ENCODE results near the gene LSM6. TPM values are rescaled to one million over a fixed set of nuclear protein-coding genes. Genes with fewer than 3 reads are reported as not detected.

LSM6 gene
- polyA plus RNA-seq, 12 donors: 31.3 to 49.1 (median 39.4) TPM; not detected in 1

GRCh38 chr4:146179784-146180370 is 4.4 kb downstream of the LSM6 start:
- DNase-seq: no peak

- DNase-seq: no peak
Measured at GRCh38 chr4:146182443-146182842, 6.9 kb downstream of the LSM6 start.

GRCh38 chr4:146183209-146183608 is 7.7 kb downstream of the LSM6 start:
- no peak for DNase-seq

GRCh38 chr4:146186041-146186440 is 10.5 kb downstream of the LSM6 start:
- no peak for DNase-seq

- no peak for DNase-seq
Measured at GRCh38 chr4:146186596-146186995, 11.1 kb downstream of the LSM6 start.

DNA sequence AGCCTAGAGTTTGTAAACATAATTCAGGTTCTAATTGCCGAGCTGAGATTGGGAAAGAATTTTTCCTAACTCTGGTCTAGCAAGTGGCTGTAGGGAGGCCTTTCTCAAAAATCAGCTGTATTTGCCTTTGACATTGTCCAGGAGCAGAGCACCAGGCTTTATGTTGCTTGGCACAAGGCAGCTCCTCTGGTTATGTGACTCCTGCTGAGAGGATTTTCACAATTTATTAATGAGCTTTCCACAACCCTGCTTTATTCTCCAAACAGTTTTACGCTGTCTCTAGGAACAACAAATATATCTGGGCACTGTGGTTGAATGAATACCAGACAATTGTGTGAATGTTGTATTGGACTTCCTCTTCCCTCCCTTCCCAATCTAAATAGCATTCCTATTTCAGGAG is 14.9 kb downstream of the LSM6 start:
- DNase-seq: no peak

DNA sequence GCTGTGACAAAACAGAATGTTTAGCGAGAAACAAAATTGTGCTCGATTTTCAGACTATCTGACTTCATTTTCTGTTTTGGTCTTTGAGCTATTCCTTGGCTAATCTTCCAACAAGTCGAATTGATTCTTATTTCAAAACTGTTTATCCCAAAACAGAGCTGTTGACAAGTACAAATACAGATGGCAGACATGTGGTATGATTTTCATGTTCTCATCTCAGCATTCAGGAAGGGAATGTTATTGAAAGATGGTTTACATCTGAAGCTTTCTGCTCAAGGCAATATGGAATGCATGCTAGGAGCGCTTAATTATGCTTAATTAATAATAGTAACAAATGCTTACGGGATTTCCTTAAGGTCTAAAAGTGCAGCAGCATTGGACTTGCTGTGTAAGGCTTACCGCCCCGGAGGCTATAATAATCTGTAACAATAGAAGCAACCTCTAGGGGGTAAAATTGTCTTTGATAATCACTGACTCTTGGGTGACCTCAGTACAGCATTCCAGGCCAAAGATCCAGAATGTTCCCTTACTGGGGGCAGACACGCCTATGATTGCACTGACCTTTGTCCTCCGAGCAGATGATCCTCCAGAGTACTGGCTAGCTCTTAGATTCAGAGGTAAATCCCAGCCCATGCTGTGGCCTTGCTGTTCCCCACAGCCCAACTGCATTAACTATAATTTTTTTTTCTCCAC is 16.4 kb downstream of the LSM6 start:
- no peak for DNase-seq

DNA sequence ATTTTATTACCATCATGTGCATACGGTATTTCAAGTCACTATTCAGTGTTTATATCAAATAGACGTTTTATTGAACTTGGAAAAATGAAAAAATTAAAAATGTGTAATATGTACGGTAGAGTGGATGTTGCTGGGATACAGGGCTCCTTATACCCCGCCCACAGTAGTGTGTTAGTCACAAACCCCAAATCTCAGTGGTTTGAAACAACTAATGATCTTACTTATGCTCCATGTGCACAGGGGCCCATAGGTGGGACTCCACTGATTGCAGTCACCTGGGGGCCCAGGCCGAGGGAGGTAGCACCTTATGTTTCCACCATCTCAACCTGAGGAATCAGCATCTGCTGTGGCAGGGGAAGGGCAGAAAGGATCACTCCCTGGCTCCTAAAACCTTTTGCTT is 18.1 kb downstream of the LSM6 start:
- DNase-seq: no peak

- DNase-seq: no peak
Measured at GRCh38 chr4:146194212-146194611, 18.7 kb downstream of the LSM6 start.

- no peak for DNase-seq
Measured at GRCh38 chr4:146202665-146203064, 27.1 kb downstream of the LSM6 start.

GRCh38 chr4:146207410-146207809 is 31.9 kb downstream of the LSM6 start:
- no peak for DNase-seq

DNA sequence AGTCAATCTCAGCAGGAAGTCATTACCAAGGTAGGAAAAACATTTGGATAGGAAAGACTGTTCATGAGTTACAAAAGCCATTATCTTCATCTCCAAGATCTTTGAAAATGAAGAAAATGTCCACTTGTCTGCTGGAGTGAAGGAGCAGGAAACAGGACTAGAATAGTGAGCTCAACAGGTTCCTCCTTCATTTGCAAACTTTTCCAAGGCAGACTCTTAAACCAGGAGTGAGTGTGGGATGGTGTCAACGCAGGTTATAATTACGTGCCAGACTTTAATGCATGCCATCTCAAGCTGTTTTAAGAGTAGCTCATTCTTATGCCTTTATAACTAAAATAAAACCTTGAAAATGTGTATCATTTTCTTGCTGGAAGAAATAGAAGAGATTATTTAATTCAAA is 35.4 kb downstream of the LSM6 start:
- DNase-seq: no peak

DNA sequence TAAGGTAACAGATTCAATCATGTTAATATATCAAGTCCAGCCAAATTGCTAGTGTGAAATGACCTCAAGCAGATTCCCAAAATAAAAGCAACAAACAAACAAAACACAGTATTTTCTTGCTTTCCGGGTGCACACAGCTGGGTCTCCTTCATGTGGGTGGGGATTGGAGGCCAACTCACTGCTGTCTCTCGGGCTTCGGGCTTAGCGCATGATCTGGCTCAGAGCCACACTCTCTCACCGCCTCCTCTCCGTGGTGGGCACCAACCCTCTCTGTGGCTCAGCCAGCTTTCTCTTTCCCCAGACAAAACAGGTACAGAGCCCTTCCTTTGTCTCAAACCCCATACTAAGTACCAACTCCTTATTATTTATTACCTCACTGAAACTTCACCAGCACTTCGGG is 35.9 kb downstream of the LSM6 start:
- DNase-seq: no peak

DNA sequence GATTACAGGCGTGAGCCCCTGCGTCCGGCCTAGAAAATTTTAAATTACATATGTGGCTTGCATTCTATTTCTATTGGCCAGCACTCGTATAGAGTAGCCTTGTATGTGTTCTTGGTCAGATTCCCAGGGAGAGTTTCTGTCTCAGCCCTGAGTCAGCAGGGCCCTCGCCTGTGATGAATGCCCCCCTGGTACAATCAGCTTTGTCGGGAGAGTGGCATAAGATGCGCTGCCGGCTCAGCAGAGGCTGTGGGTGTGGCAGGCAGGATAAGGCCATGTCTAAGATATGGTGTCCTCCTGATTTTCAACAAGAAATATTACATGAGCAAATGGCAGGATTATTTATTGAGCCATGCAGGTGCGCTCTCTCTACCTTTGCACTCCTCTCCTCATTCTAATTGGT is 37.3 kb downstream of the LSM6 start:
- no peak for DNase-seq

GRCh38 chr4:146214238-146214637 is 38.7 kb downstream of the LSM6 start, which contains the start of gene REELD1:
TSS of gene REELD1 (plus strand) at chr4:146214538. CDS start at chr4:146216953, 2,415 bp downstream.
- no peak for DNase-seq

GRCh38 chr4:146222313-146222712 is 46.8 kb downstream of the LSM6 start:
- no peak for DNase-seq

DNA sequence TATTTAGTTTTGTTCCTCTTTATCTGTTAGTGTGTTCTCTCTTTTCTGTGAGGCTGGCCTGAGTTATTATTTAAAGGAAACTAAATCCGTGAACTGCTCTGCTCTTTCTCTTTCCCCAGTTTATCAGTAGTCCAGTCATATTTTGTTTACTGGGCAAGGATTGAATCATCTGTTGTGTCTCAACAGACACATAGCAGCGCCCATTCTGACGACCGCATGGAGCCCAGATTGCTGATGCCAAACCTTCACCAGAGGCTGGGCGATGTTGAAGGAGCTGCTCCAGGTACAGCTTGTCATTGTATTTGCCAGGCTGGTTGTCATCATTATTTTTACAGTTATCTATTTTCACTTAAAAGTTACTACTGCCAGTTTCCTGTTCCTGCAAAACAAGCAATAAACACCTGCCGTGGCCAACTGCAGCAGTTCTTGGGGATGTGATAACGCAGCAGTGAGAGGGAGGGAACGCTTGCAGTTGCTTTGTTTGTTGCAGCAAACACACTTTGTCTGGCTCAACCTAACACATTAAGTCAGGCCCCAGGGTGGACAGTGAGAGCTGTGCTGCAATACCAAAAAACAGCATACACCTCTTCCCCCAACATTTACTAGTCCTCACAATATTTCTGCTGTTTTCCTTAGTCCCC is 48.9 kb downstream of the LSM6 start:
- DNase-seq: no peak

DNA sequence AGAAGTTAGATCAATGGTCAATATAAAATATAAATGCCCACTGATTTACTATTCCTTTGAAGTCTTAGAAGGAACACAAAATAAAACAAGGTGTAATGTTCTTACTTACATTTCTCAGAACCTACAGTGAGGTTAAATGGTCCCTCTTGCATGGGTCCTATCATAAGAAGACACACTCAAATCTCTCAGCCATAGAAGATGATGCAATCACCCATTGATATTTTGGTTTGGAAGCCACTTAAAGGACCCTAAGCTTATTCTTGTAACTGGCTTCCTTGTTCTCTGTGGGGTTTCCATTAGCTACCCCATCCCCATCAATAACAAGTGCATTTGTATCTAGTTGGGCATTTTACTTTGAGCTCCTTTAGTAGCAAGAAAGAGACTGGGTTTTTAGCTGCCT is 53.9 kb downstream of the LSM6 start:
- no peak for DNase-seq

- no peak for DNase-seq
Measured at GRCh38 chr4:146232131-146232722, 56.7 kb downstream of the LSM6 start.

DNA sequence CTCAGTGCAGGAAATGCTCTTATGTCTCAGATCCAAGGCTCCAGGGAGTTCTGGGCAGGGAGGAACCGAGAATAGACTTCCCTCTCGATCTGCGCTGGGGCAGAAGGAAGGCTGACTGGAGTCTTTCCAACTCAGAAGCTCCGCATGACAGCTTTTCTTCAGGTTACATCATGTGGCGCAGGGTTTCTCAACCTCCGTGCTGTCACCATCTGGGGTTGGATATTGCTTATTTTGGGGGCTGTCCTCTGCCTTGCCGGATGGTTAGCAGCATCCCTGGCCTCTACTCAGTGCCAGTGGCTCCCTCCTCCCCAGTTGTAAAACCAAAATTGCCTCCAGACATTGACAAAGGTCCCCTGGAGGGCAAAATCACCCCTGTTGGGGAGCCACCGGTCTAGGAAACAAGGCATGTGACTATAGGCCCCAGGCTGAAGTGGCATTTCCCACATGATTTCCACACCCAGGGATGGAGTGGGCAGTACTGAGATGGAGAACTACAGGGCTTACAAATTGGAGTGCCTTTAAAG is 60.2 kb downstream of the LSM6 start:
- DNase-seq: no peak

GRCh38 chr4:146236216-146236615 is 60.7 kb downstream of the LSM6 start:
- DNase-seq: peak; percentile 49

GRCh38 chr4:146237092-146237491 is 61.6 kb downstream of the LSM6 start:
- DNase-seq: no peak

- peak; percentile 49 for DNase-seq
Measured at GRCh38 chr4:146238107-146238506, 62.6 kb downstream of the LSM6 start.

All from muscle of arm (tissue), 12 donors.